Measurements from ENCODE around the gene F7. TPM values are rescaled to one million over a fixed set of nuclear protein-coding genes. Genes with fewer than 3 reads are reported as not detected.
"Not testable (repeated sequence)": the region's sequence is repeated elsewhere in the genome, so short reads cannot be mapped to it uniquely, and the experiment has no call there.

The F7 gene
- total and polyA plus RNA-seq, 2 donors, result 0.14 to 0.24 TPM

- H3K4me3 ChIP-seq (ENCODE audit: low read length in 2 of 2), result no peak overlapping the region
- no peaks in the 10 kb centered on the region for H3K36me3 ChIP-seq (ENCODE audit: control insufficient read depth in 2 of 2, insufficient read depth in 2 of 2, low read length in 1 of 2)
- WGBS, result 49% methylated on average over 16 of the region's 16 CpGs
- H3K9me3 ChIP-seq (ENCODE audit: control insufficient read depth in 2 of 2, insufficient read depth in 1 of 2, low read length in 1 of 2), result peaks cover 1 to 9% of the 10 kb centered on the region in 2 donors
- no peak for DNase-seq (ENCODE audit: low read depth in 6 of 9, low spot score in 9 of 9)
- peaks cover 0 to 33% of the 10 kb centered on the region in 2 donors for H3K27me3 ChIP-seq (ENCODE audit: control insufficient read depth in 2 of 2, insufficient read depth in 1 of 2, low read length in 1 of 2)
- no peak overlapping the region for H3K27ac ChIP-seq (ENCODE audit: low read depth in 1 of 2, low read length in 1 of 2)
- H3K4me1 ChIP-seq (ENCODE audit: control insufficient read depth in 2 of 2, insufficient read depth in 2 of 2, low read length in 2 of 2), result peaks cover 12 to 15% of the 10 kb centered on the region in 2 donors
These were observed 55.8 kb downstream of the F7 start for GRCh38 chr13:113161433-113161832.

- not testable (repeated sequence) for H3K36me3 ChIP-seq (ENCODE audit: control insufficient read depth in 2 of 2, insufficient read depth in 2 of 2, low read length in 1 of 2); H3K4me3 ChIP-seq (ENCODE audit: low read length in 2 of 2); H3K27ac ChIP-seq (ENCODE audit: low read depth in 1 of 2, low read length in 1 of 2); H3K9me3 ChIP-seq (ENCODE audit: control insufficient read depth in 2 of 2, insufficient read depth in 1 of 2, low read length in 1 of 2); DNase-seq (ENCODE audit: low read depth in 6 of 9, low spot score in 9 of 9)
- peaks cover 12 to 15% of the 10 kb centered on the region in 2 donors for H3K4me1 ChIP-seq (ENCODE audit: control insufficient read depth in 2 of 2, insufficient read depth in 2 of 2, low read length in 2 of 2)
- WGBS, result 5% methylated on average over 12 of the region's 13 CpGs
- H3K27me3 ChIP-seq (ENCODE audit: control insufficient read depth in 2 of 2, insufficient read depth in 1 of 2, low read length in 1 of 2), result peaks cover 0 to 33% of the 10 kb centered on the region in 2 donors
These were observed 56.4 kb downstream of the F7 start for GRCh38 chr13:113161975-113162374.

- Histone ChIP-seq H3K4me1 (ENCODE audit: control insufficient read depth in 2 of 2, insufficient read depth in 2 of 2, low read length in 2 of 2) (peaks cover 12 to 15% of the 10 kb centered on the region in 2 donors), H3K9me3 (ENCODE audit: control insufficient read depth in 2 of 2, insufficient read depth in 1 of 2, low read length in 1 of 2) (peaks cover 1 to 12% of the 10 kb centered on the region in 2 donors), H3K27ac (ENCODE audit: low read depth in 1 of 2, low read length in 1 of 2) (no peak overlapping the region), H3K27me3 (ENCODE audit: control insufficient read depth in 2 of 2, insufficient read depth in 1 of 2, low read length in 1 of 2) (peaks cover 0 to 29% of the 10 kb centered on the region in 2 donors), H3K36me3 (ENCODE audit: control insufficient read depth in 2 of 2, insufficient read depth in 2 of 2, low read length in 1 of 2) (no peaks in the 10 kb centered on the region), H3K4me3 (ENCODE audit: low read length in 2 of 2) (no peak overlapping the region)
- WGBS, result 53% methylated on average over 25 of the region's 25 CpGs
- peak in 1 of 9 donors; percentile 24 for DNase-seq (ENCODE audit: low read depth in 6 of 9, low spot score in 9 of 9)
These were observed 57.4 kb downstream of the F7 start for GRCh38 chr13:113162783-113163685.

- no peak for DNase-seq (ENCODE audit: low read depth in 6 of 9, low spot score in 9 of 9)
- Histone ChIP-seq H3K36me3 (ENCODE audit: control insufficient read depth in 2 of 2, insufficient read depth in 2 of 2, low read length in 1 of 2) (peaks cover 0 to 2% of the 10 kb centered on the region in 2 donors), H3K4me3 (ENCODE audit: low read length in 2 of 2) (no peak overlapping the region), H3K9me3 (ENCODE audit: control insufficient read depth in 2 of 2, insufficient read depth in 1 of 2, low read length in 1 of 2) (peaks cover 1 to 15% of the 10 kb centered on the region in 2 donors), H3K4me1 (ENCODE audit: control insufficient read depth in 2 of 2, insufficient read depth in 2 of 2, low read length in 2 of 2) (peaks cover 12 to 15% of the 10 kb centered on the region in 2 donors), H3K27me3 (ENCODE audit: control insufficient read depth in 2 of 2, insufficient read depth in 1 of 2, low read length in 1 of 2) (peaks cover 0 to 23% of the 10 kb centered on the region in 2 donors), H3K27ac (ENCODE audit: low read depth in 1 of 2, low read length in 1 of 2) (no peak overlapping the region)
- WGBS, result 37% methylated on average over 12 of the region's 12 CpGs
These were observed 58.9 kb downstream of the F7 start for GRCh38 chr13:113164492-113164891.

GRCh38 chr13:113166266-113166665, 60.7 kb downstream of the F7 start:
- peaks cover 1 to 11% of the 10 kb centered on the region in 2 donors for H3K9me3 ChIP-seq (ENCODE audit: control insufficient read depth in 2 of 2, insufficient read depth in 1 of 2, low read length in 1 of 2)
- 95% methylated on average over 10 of the region's 10 CpGs for whole genome bisulfite sequencing
- H3K4me1 ChIP-seq (ENCODE audit: control insufficient read depth in 2 of 2, insufficient read depth in 2 of 2, low read length in 2 of 2), result peaks cover 7 to 10% of the 10 kb centered on the region in 2 donors
- H3K27me3 ChIP-seq (ENCODE audit: control insufficient read depth in 2 of 2, insufficient read depth in 1 of 2, low read length in 1 of 2), result peaks cover 0 to 14% of the 10 kb centered on the region in 2 donors
- no peak overlapping the region for H3K4me3 ChIP-seq (ENCODE audit: low read length in 2 of 2)
- no peak overlapping the region for H3K27ac ChIP-seq (ENCODE audit: low read depth in 1 of 2, low read length in 1 of 2)
- DNase-seq (ENCODE audit: low read depth in 6 of 9, low spot score in 9 of 9), result no peak
- H3K36me3 ChIP-seq (ENCODE audit: control insufficient read depth in 2 of 2, insufficient read depth in 2 of 2, low read length in 1 of 2), result peaks cover 0 to 9% of the 10 kb centered on the region in 2 donors

- Histone ChIP-seq H3K4me1 (ENCODE audit: control insufficient read depth in 2 of 2, insufficient read depth in 2 of 2, low read length in 2 of 2) (peaks cover 4 to 7% of the 10 kb centered on the region in 2 donors), H3K4me3 (ENCODE audit: low read length in 2 of 2) (no peak overlapping the region), H3K9me3 (ENCODE audit: control insufficient read depth in 2 of 2, insufficient read depth in 1 of 2, low read length in 1 of 2) (peaks cover 1 to 7% of the 10 kb centered on the region in 2 donors), H3K27me3 (ENCODE audit: control insufficient read depth in 2 of 2, insufficient read depth in 1 of 2, low read length in 1 of 2) (peaks cover 0 to 11% of the 10 kb centered on the region in 2 donors), H3K36me3 (ENCODE audit: control insufficient read depth in 2 of 2, insufficient read depth in 2 of 2, low read length in 1 of 2) (peaks cover 4 to 9% of the 10 kb centered on the region in 2 donors), H3K27ac (ENCODE audit: low read depth in 1 of 2, low read length in 1 of 2) (no peak overlapping the region)
- DNase-seq (ENCODE audit: low read depth in 6 of 9, low spot score in 9 of 9), result no peak
- 97% methylated on average over 5 of the region's 5 CpGs for WGBS
These were observed 61.1 kb downstream of the F7 start for GRCh38 chr13:113166681-113167080.

GRCh38 chr13:113167155-113167554, 61.6 kb downstream of the F7 start:
- no peak for DNase-seq (ENCODE audit: low read depth in 6 of 9, low spot score in 9 of 9)
- Histone ChIP-seq H3K36me3 (ENCODE audit: control insufficient read depth in 2 of 2, insufficient read depth in 2 of 2, low read length in 1 of 2) (peaks cover 9% of the 10 kb centered on the region in 2 donors), H3K27me3 (ENCODE audit: control insufficient read depth in 2 of 2, insufficient read depth in 1 of 2, low read length in 1 of 2) (peaks cover 0 to 11% of the 10 kb centered on the region in 2 donors), H3K9me3 (ENCODE audit: control insufficient read depth in 2 of 2, insufficient read depth in 1 of 2, low read length in 1 of 2) (peaks cover 1 to 7% of the 10 kb centered on the region in 2 donors), H3K4me1 (ENCODE audit: control insufficient read depth in 2 of 2, insufficient read depth in 2 of 2, low read length in 2 of 2) (peaks cover 4 to 7% of the 10 kb centered on the region in 2 donors), H3K27ac (ENCODE audit: low read depth in 1 of 2, low read length in 1 of 2) (no peak overlapping the region), H3K4me3 (ENCODE audit: low read length in 2 of 2) (no peak overlapping the region)
- 98% methylated on average over 10 of the region's 10 CpGs for WGBS

- no peak overlapping the region for H3K4me3 ChIP-seq (ENCODE audit: low read length in 2 of 2)
- H3K27me3 ChIP-seq (ENCODE audit: control insufficient read depth in 2 of 2, insufficient read depth in 1 of 2, low read length in 1 of 2), result peaks cover 0 to 11% of the 10 kb centered on the region in 2 donors
- H3K36me3 ChIP-seq (ENCODE audit: control insufficient read depth in 2 of 2, insufficient read depth in 2 of 2, low read length in 1 of 2), result peaks cover 11 to 13% of the 10 kb centered on the region in 2 donors
- WGBS, result 98% methylated on average over 3 of the region's 3 CpGs
- peaks cover 4 to 7% of the 10 kb centered on the region in 2 donors for H3K4me1 ChIP-seq (ENCODE audit: control insufficient read depth in 2 of 2, insufficient read depth in 2 of 2, low read length in 2 of 2)
- H3K9me3 ChIP-seq (ENCODE audit: control insufficient read depth in 2 of 2, insufficient read depth in 1 of 2, low read length in 1 of 2), result peaks cover 1 to 7% of the 10 kb centered on the region in 2 donors
- no peak for DNase-seq (ENCODE audit: low read depth in 6 of 9, low spot score in 9 of 9)
- H3K27ac ChIP-seq (ENCODE audit: low read depth in 1 of 2, low read length in 1 of 2), result no peak overlapping the region
These were observed 62.0 kb downstream of the F7 start for GRCh38 chr13:113167575-113167974.

- no peak overlapping the region for H3K4me3 ChIP-seq (ENCODE audit: low read length in 2 of 2)
- peaks cover 11 to 13% of the 10 kb centered on the region in 2 donors for H3K36me3 ChIP-seq (ENCODE audit: control insufficient read depth in 2 of 2, insufficient read depth in 2 of 2, low read length in 1 of 2)
- 91% methylated on average over 7 of the region's 7 CpGs for WGBS
- DNase-seq (ENCODE audit: low read depth in 6 of 9, low spot score in 9 of 9), result no peak
- peaks cover 0 to 7% of the 10 kb centered on the region in 2 donors for H3K9me3 ChIP-seq (ENCODE audit: control insufficient read depth in 2 of 2, insufficient read depth in 1 of 2, low read length in 1 of 2)
- H3K4me1 ChIP-seq (ENCODE audit: control insufficient read depth in 2 of 2, insufficient read depth in 2 of 2, low read length in 2 of 2), result peaks cover 0 to under 1% of the 10 kb centered on the region in 2 donors
- H3K27me3 ChIP-seq (ENCODE audit: control insufficient read depth in 2 of 2, insufficient read depth in 1 of 2, low read length in 1 of 2), result peaks cover 0 to 5% of the 10 kb centered on the region in 2 donors
- no peak overlapping the region for H3K27ac ChIP-seq (ENCODE audit: low read depth in 1 of 2, low read length in 1 of 2)
These were observed 62.6 kb downstream of the F7 start for GRCh38 chr13:113168211-113168610.
